ENCODE measurements around the gene RHBDD1.

GRCh38 chr2:226874749-226875148 is 38.9 kb downstream of the RHBDD1 start:
- no peak for TF ChIP-seq CTCF (conservative IDR thresholded peaks at IDR 0.05; ENCODE audit: low read length)
- no peak for TF ChIP-seq EZH2phosphoT487 (IDR thresholded peaks at IDR 0.05; ENCODE audit: borderline replicate concordance)
